ENCODE results near the gene ESRRG.

Gene ESRRG

GRCh38 chr1:216651826-216652418 is 71.3 kb downstream of the ESRRG start:
- TF ChIP-seq CTCF (IDR thresholded peaks at IDR 0.05) = no peak
- no peak overlapping the region for H3K27ac ChIP-seq
- no peak overlapping the region for H3K4me3 ChIP-seq (ENCODE audit: low read depth in 1 of 2, low read length in 1 of 2)
- no peaks in the 10 kb centered on the region for H3K27me3 ChIP-seq
- no peaks in the 10 kb centered on the region for H3K9me3 ChIP-seq
- no peaks in the 10 kb centered on the region for H3K36me3 ChIP-seq
- no peaks in the 10 kb centered on the region for H3K4me1 ChIP-seq (ENCODE audit: control insufficient read depth in 1 of 2, insufficient read depth in 1 of 2, low read depth in 1 of 2, low read length in 1 of 2)

DNA sequence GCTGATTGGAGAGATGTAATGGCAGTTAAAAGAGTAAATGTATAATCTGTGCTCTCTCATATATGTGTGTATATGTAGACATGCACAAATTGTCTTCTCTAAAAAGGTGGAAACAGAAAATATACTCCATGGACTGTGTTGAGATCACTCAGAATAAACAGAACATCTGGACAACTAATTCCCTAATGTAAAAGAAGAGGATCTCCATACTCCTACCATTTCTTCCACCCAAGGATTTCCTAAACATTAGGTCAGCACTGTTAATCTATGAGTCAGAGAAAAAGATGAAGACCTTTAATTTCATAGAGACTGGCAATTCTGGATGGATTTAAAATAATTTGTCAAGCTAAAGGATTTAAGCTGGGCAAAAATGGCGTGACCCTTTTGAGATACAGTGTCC is 80.1 kb downstream of the ESRRG start:
- no peak for TF ChIP-seq CTCF (IDR thresholded peaks at IDR 0.05)
- no peak overlapping the region for H3K27ac ChIP-seq
- no peak overlapping the region for H3K4me3 ChIP-seq (ENCODE audit: low read depth in 1 of 2, low read length in 1 of 2)

DNA sequence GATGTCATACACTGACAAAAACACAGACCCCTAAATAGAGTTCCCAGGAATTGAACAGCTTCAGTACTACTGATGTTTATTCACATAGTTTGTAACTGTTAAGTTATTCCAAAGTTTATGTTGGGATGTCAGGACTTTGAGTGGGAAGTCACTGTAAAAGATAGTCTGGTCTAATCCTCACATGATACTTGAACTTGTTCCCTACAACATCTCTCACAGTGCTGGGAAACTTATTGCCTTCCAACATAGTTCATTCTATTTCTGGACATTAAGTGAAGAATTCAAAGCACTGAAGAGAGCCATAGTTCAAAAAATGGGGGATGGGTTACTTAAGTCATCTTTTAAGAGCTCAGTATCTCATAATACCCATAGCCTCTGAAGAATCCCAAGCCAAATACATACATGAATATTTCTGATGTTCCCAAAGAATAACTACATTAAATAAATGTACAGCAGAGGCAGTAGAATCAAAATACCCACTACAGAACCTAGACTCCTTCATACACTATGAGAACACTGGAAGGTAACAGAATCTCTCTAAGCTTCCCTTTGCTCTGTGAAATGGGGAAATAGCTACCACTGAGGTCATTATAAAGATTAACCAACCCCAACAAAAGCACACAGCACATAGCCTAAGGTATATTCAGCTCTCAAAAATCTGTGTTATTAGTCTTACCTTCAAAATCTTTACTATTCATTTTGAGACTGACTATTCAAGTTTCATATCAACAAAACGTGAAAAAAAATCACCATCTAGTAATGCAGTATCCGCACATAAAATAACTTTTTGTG is 81.4 kb downstream of the ESRRG start:
- Histone ChIP-seq H3K9me3 (no peaks in the 10 kb centered on the region), H3K36me3 (no peaks in the 10 kb centered on the region), H3K4me3 (ENCODE audit: low read depth in 1 of 2, low read length in 1 of 2) (no peak overlapping the region), H3K27ac (no peak overlapping the region), H3K4me1 (ENCODE audit: control insufficient read depth in 1 of 2, insufficient read depth in 1 of 2, low read depth in 1 of 2, low read length in 1 of 2) (no peaks in the 10 kb centered on the region), H3K27me3 (no peaks in the 10 kb centered on the region)
- no peak for TF ChIP-seq CTCF (IDR thresholded peaks at IDR 0.05)

More for the DNA sequence above, 80.1 kb downstream of the ESRRG start:
- Histone ChIP-seq H3K27me3 (no peaks in the 10 kb centered on the region), H3K9me3 (no peaks in the 10 kb centered on the region), H3K36me3 (no peaks in the 10 kb centered on the region), H3K4me1 (ENCODE audit: control insufficient read depth in 1 of 2, insufficient read depth in 1 of 2, low read depth in 1 of 2, low read length in 1 of 2) (no peaks in the 10 kb centered on the region)

GRCh38 chr1:216640100-216640499 is 83.1 kb downstream of the ESRRG start:
- H3K27me3 ChIP-seq = no peaks in the 10 kb centered on the region
- no peaks in the 10 kb centered on the region for H3K4me1 ChIP-seq (ENCODE audit: control insufficient read depth in 1 of 2, insufficient read depth in 1 of 2, low read depth in 1 of 2, low read length in 1 of 2)
- H3K9me3 ChIP-seq = no peaks in the 10 kb centered on the region
- no peak overlapping the region for H3K27ac ChIP-seq
- no peak overlapping the region for H3K4me3 ChIP-seq (ENCODE audit: low read depth in 1 of 2, low read length in 1 of 2)
- TF ChIP-seq CTCF (IDR thresholded peaks at IDR 0.05) = no peak
- H3K36me3 ChIP-seq = no peaks in the 10 kb centered on the region

DNA sequence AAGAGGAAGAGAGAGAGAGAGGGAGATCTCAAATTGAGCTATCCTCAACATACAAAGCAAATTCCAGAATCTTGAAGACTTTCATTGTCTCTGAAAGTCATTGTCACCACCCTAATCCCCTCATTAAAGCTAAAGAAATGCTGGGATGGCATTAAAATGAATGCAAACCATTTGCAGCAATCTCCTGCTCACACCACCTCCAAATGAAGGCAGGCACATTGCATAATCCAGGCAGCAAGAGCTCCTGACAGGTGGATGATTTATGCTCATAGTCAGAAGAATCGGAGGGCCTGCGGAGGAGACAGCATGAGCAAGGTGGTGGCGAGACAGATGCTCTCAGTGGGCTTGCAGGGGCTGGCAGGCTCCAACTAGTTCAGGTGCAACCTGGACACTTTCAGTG is 90.2 kb downstream of the ESRRG start:
- Histone ChIP-seq H3K9me3 (no peaks in the 10 kb centered on the region), H3K36me3 (no peaks in the 10 kb centered on the region), H3K27me3 (no peaks in the 10 kb centered on the region), H3K4me3 (ENCODE audit: low read depth in 1 of 2, low read length in 1 of 2) (no peak overlapping the region), H3K4me1 (ENCODE audit: control insufficient read depth in 1 of 2, insufficient read depth in 1 of 2, low read depth in 1 of 2, low read length in 1 of 2) (no peaks in the 10 kb centered on the region), H3K27ac (no peak overlapping the region)
- no peak for TF ChIP-seq CTCF (IDR thresholded peaks at IDR 0.05)
